GM19193 (cell line): ENCODE measurements around the gene EAF2.

Source experiments
- POLR2A ChIP-seq: IDR thresholded peaks from 4 replicates; pipeline ENCODE4 v1.6.1; 2011; ENCODE audit not compliant: insufficient read depth, insufficient read length; ENCODE audit errors: extremely low read depth

Gene EAF2

DNA sequence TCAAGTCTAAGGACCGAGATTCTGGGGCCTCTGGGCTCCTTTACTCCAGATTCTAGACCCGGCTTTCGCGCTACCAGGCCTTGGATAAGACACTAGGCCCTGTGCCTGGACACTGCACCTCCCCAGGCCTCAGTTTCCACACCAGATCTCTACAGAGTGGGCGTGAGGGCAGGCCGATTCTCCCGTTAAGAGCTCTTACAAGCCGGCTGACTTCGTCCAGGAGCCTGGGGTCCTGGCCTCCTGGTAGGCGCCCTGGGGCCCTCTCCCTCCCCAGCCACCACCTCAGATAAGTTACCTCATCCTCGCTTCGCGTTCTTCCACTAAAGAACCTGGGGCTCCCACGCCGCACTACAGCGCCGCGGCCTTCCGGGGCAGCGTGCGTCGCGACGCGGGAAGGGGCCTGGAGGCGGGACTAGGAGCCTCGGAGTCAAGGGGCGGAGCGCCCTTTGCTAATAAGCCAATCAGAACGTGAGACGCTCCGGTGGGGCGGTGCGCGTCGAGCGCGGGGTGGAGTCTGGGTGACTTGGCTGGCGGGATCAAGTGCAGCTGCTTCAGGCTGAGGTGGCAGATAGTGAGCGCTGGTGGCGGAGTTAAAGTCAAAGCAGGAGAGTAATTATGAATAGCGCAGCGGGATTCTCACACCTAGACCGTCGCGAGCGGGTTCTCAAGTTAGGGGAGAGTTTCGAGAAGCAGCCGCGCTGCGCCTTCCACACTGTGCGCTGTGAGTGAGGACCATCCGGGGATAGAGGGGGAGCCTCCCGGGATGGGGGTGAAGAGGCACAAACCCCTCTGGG, at the start of gene EAF2, which contains the start of gene IQCB1:
Gene EAF2 (plus strand): TSS at position 539 of the 794 bp plus-strand sequence. CDS start 77 bp downstream, at position 616.
Gene IQCB1 (minus strand): TSS at position 390 of the 794 bp plus-strand sequence. CDS start 6,100 bp downstream, outside the sequence.
- TF ChIP-seq POLR2A, result peak; percentile 98

- no peak for TF ChIP-seq POLR2A
These were observed 48.5 kb upstream of the EAF2 start for GRCh38 chr3:121786485-121786884.

- no peak for TF ChIP-seq POLR2A
These were observed 41.9 kb upstream of the EAF2 start for GRCh38 chr3:121793078-121793477.

DNA sequence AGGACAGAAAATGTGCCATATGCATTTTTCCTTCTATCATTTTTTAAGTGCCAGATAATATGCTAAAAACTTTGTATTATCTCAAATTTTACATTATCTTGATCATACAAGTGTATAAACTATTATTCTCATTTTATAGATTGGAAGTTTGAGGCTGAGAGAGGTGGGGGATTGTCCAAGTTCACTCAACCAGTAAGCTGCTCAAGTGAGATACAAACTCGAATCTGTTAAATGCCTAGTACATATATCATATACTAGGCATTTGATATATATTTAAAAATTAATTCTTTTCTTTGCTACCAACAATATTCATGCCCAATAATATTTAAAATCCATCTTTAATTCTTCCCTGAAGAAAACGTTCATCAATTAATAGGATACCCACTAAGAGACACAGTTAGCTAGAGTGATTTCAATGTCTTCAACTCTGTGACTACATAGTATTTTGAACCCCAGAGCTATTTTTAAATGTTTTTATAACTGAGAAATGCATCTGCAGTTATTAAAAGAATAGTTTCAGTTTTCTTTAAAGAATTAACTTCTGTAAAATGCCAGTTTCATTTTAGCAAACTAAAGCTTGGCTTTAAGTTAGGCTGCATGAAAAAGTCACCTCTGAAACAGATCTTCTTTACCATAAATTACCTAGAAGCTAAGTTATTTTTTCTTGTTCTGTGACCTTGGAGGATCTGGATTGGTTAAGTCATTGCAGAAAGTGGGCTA, 40.6 kb upstream of the EAF2 start:
- TF ChIP-seq POLR2A, result no peak

DNA sequence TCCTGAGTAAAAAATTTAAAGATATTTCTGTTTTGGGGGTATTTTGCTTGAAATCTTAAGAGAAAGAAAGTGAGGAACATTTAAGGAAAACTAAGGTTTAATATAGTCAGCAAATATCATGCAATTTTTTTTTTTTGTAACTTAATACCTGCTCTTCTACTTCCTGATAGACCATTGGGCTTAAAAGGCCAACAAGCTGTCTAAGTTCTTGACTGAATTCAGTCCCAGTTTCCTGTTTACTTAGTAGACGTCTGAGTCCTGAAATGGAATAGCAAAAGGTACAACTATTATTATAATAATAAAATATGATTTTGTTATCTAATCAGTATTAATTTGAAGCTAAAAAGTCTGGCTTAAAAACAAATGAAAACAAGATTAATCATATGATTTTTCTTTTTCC, 38.0 kb upstream of the EAF2 start:
- TF ChIP-seq POLR2A, result no peak

GRCh38 chr3:121800906-121801305, 34.1 kb upstream of the EAF2 start:
- TF ChIP-seq POLR2A, result no peak

DNA sequence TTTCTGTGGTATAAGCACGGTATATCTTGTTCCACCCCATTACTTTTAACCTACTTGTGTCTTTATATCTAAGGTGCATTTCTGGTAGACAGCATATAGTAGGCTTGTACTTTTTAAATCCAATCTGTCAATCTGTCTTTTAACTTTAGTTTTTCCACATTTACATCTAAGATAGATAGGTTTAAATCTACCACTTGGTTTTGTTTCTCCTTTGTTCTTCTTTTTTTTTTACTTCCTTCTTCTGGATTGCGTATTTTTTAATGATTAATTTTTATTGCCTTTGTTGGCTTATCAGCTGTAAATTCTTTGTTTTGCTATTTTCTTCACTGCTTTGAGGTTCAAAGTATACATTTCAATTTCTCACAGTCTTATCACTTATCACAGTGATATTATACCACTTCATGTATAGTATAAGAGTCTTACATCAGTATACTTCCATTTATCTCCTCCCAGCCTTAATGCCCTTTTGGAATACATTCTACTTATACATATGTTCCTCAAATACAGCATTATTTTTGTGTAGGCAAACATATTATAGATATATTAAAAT, 31.2 kb upstream of the EAF2 start:
- no peak for TF ChIP-seq POLR2A

DNA sequence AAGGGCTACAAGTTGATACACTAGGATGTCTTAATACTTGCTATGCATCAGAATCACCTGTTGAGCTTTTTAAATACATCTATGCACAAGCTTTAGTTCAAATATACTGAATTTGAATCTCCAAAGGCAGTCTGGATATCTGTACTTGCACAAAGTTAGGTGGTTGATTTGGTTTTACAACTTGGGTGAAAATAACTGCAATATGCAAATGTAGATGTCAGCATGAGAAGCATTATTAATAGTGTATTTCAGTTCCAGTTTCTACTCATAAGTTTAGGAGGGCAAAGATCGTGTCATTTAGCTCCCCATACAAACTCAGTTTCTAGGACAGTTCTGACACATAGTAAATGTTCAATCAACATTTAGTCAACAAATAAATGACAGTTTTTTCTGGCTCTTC, 25.8 kb upstream of the EAF2 start:
- TF ChIP-seq POLR2A, result no peak

DNA sequence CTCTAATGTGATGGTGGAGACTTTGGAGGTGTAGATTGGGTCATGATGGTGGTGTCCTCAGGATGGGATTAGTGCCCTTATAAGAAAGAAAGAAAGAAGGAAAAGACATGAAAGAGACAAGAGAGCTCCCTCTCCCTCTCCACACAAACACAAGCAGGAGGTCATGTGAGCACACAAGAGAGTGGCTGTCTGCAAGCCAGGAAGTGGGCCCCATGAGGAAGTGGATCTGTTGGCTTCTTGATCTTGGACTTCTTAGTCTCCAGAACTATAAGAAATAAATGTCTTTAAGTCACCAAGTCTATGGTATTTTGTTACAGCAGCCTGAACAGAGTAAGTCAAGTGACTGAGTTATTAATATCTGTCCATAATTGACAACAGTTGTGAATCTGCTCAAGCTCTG, 17.3 kb upstream of the EAF2 start:
- TF ChIP-seq POLR2A, result no peak

GRCh38 chr3:121818578-121818977, 16.4 kb upstream of the EAF2 start:
- no peak for TF ChIP-seq POLR2A

GRCh38 chr3:121819236-121819635, 15.8 kb upstream of the EAF2 start:
- TF ChIP-seq POLR2A, result no peak

GRCh38 chr3:121821421-121822199, 13.4 kb upstream of the EAF2 start:
- no peak for TF ChIP-seq POLR2A

GRCh38 chr3:121822973-121823372, 12.0 kb upstream of the EAF2 start:
- TF ChIP-seq POLR2A, result no peak

DNA sequence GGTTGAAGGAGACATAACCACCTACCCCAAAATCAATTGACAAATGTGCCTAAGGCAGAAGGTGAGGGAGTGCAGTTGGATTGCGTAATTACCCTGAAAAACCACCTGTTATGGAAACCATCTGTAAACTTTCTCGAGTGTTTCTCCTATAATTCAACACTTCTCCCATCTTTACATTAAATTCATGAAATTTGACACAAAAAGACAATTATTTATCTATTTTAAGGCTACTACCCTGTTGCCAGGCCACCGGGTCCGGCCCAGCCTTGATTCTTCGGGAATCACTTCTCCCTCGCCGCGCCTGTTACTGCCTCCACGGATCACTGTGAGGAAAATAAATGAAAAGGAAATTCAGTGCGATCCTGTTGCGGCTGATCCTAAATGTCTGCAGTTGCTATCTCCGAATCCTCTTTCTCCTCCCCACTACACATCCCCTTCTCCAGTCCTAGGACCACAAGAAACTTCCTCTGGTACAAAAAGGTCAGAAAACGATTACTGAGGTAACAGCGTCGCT, 795 bp upstream of the EAF2 start:
- TF ChIP-seq POLR2A, result no peak

GRCh38 chr3:121835465-121835801, 424 bp downstream of the EAF2 start:
- TF ChIP-seq POLR2A, result no peak

- no peak for TF ChIP-seq POLR2A
These were observed 1.1 kb downstream of the EAF2 start for GRCh38 chr3:121836064-121836463.

- TF ChIP-seq POLR2A, result no peak
These were observed 1.5 kb downstream of the EAF2 start for GRCh38 chr3:121836481-121836880.
